GM18519 (cell line): ENCODE data around the gene RASAL1.

Experiments used
- ATAC-seq: cut with Tn5 transposase; IDR thresholded peaks from one replicate; pipeline ENCODE4 v1.9.1; 2021; ENCODE audit warnings: mild to moderate bottlenecking, moderate library complexity; ENCODE audit not compliant: unreplicated experiment, low FRiP score

RASAL1 gene

DNA sequence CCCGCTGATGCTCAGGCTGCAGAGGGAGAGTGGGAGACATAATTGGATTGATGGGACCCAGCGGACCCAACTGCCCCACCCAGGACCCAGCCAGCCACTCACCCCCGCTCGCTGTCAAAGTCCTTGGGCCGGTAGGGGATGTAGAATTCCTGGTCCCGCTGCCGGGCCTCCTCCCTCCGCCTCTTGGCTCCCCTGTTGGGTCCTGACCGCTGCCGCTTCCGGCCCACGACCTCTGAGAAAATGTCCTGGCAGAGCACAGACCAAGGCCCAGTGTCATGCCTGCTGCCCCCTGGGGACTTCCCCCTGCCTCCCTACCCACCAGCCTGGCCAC lies 27.4 kb upstream of the RASAL1 start:
- ATAC-seq, result no peak

DNA sequence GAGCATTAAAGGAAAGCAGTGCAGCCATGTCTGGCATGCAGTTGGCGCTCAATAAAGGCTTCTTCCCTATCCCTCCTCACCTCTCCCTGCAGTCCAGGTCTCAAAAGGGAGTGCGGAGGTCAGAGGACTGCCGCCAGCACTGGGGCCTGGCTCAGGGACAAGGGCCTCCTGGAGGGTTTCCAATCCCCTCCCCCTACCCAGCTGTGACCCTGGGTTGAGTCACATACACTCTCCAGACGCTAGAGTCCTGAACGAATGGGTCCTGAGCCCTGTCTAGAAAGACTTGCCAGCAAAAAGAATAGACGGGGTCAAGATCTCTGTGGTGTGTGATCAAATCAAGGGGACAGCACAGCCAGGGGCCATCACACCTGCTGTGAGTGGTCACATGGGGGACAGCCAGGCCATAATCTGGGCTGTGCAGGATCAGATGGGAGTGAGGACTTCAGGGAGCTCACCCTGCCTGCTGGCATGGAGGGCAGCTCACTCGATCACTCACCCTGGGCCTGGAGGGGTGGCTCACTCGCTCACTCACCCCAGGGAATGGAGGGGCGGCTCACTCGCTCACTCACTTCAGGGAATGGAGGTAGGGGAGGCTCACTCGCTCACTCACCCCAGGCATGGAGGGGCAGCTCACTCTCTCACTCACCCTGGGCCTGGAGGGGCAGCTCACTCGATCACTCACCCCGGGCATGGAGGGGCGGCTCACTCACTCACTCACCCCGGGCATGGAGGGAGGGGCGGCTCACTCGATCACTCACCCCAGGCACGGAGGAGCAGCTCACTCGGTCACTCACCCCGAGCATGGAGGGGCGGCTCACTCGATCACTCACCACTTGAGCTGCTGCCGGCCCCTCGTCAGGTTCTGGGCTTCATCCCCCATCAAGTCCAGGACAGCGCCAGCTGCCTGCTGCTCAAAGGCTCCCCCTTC lies 26.8 kb upstream of the RASAL1 start:
- ATAC-seq, result no peak

DNA sequence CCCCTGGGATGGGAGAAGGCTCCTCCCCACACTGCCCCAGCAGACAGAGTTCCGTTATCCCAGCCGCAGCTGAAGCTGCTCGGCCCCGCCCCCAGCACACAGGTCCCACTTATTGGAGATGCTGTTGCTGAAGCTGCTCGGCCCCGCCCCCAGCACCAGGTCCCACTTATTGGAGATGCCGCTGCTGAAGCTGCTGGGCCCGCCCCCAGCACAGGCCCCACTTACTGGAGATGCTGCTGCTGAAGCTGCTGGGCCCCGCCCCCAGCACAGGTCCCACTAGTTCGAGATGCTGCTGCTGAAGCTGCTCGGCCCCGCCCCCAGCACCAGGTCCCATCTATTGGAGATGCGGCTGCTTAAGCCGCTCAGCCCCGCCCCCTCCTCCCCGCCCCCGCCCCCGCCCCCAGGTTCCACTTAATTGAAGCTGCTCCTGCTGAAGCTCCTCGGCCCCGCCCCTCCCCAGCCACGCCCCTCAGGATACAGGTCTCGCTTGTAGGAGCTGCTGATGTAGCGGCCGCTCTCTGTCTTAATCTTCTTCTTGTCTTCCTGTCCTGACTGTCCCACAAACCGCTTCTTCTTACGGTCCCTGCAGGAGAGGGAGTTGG lies 26.0 kb upstream of the RASAL1 start:
- ATAC-seq, result no peak

DNA sequence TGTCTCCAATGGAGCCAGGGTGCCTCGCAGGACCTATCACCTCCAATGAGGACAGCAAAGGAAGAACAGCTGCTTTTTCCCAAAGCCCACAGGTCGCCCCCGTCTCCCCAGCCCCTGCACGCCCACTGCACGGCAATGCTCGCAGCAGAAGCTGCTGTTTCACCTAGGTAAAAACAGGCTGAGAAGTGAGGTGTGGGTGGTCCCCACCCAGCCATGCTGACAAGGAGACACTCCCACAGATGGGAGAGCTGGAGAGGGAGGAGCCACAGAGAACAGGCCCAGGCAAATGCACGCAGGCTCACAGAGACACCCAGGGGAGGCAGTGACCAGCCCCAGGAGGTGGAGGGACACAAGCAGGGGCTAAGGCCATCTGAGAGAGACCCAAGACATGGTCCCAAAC lies 24.4 kb upstream of the RASAL1 start:
- ATAC-seq, result no peak

DNA sequence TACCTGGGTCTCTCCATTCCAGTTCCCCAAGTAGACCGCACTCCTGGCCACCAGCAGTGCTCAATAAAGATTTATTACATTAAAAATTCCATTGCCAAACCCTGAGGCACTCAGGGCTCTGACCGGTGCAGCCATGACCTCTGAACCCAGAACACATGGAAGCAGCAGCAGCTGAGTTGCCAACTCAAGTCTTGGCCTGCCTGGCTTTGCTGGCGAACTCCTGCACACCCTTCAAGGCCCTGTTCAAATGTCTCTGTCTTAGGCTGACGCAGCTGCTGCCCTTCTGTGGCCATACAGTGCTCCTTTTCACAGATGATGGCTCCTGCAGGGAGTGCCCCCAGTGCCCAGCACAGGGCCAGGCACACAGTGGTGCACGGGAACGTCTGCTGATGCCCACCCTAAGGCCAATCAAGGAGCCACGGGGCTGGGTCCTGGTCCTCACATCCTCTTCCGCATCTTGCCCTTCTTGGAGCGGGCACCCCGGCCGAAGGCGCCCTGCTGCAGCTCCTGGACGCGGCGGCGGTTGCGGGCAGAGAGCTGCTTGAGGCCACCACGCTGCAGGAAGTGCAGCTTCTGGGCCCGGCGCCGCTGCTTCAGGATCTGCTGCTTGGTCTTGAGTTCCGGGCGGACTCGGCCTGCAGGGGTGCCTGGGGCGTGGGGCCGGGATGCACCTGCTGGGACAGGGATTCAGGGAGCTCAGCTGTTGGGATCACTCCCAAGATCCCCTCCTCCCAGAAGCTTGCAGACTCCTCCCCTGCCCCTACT lies 23.1 kb upstream of the RASAL1 start:
- no peak for ATAC-seq

DNA sequence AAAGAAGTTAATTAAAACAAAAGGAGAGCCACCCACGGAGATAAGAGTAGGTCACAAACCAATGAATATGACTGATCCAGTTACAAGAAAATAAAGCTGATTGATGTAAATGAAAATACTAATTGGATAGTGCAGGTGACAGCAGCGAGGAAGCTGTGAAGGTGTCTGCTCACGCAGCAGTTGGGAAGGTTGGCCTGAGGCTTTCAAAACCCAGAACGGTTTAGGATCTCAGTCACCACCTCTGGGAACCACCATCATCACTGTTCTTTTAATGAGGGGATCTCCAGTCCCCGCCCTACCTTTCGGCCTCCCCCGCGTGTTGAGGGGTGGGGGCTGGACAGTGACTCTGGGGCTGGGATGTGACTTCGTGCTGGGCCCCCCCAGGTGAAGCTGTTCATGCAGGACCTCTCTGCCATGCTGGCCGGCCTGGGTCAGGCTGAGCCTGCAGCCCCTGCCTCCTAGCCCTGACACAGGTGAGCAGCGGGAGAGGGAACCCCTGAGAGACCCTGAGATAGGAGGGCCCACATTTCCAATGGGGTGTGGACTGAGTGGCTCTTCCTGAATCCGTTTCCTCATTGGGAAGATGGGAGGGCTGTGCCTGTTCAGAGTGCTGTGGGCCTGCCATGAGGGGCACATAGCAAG lies 21.8 kb upstream of the RASAL1 start:
- ATAC-seq, result no peak

DNA sequence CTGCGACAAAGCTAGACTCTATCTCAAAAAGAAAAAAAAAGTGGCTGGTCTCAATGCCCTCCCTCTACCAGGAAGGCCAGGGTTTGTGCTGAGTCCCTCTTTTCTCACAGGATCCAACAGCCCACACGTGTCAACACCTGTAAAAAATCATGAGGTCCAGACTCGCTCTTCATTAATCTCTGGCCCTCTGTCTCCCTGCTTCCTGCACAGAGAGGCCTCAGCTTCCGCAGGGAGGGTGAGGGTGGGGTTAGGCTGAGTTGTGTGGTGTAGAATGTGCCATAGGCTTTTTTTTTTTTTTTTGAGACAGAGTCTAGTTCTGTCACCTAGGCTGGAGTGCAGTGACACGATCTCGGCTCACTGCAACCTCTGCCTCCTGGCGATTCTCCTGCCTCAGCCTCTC lies 20.1 kb upstream of the RASAL1 start:
- ATAC-seq, result no peak

DNA sequence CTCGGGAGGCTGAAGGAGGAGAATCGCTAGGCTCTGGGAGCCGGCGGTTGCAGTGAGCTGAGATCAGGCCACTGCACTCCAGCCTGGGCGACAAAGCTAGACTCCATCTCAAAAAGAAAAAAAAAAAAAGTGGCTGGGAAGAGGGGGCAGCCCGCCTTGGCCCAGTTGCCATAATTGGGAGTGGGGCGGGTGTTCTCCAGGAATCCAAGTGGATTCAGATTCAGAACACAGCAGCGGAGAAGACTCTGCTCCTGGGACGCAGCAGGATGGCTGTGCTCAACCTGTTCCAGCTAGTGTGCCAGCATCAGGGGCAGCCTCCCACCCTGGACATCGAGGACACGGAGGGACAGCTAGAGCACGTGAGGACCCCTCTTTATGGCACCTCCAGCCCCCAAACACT lies 19.5 kb upstream of the RASAL1 start:
- no peak for ATAC-seq

DNA sequence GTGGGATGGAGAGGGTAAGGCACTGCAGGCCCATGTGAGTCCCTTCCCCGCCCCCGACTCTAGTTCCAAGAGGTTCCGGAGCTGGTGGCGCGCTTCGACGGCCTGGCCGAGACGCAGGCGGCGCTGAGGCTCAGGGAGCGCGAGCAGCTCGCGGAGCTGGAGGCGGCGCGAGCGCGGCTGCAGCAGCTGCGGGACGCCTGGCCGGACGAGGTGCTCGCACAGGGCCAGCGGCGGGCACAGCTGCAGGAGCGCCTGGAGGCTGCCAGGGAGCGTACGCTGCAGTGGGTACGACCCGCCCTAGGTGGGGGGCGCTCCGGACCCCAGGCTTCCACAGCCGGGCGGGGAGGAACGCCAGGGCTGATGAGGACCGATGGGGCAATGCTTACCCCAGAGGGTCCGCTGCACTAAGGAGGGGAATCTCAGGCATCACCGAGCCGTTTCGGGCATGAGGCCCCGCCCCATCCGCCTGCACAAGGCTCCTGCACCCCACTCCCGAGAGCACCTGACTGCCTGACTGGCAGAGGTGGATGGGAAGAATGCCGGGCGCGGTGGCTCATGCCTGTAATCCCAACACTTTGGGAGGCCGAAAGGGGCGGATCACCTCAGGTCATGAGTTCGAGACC lies 18.9 kb upstream of the RASAL1 start:
- no peak for ATAC-seq

DNA sequence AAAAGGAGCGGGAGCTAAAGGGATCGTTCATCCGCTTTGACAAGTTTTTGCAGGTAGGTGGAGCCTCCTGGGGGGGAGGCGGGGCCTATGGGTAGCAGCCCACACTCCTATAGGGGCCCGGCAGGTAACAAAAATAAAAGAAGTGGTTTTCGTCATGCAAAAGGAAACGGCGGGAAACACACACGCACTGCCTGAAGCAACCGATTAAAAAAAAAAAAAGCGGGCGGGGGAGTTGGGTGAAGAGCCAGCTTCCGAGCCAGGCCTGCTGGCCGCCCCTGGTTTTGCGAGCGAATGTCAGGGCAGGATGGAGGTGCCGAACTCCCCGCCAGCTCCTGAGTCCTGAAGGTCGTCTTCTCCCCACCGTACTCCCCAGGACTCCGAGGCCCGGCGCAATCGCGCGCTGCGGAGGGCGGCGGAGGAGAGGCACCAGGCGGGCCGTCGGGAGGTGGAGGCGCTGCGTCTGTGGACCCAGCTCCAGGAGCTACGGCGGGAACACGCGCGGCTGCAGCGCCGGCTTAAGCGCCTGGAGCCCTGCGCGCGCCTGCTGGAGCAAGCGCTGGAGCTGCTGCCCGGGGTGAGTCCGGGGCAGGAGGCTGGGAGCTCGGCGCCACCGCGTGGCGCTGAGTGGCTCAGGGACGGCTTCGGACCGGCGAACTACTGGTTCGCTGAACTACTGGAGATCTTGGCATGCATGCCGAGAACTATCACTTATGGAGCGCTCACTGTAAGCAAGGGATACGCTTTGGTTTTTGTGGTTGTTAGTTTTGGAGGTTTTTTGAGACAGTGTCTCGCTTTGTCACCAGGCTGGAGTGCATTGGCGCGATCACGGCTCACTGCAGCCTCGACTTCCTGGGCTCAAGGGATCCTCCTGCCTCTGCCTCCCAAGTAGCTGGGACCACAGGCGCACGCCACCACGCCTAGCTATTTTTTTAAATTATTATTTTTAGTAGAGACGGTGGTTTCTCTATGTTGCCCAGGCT lies 17.6 kb upstream of the RASAL1 start:
- no peak for ATAC-seq

DNA sequence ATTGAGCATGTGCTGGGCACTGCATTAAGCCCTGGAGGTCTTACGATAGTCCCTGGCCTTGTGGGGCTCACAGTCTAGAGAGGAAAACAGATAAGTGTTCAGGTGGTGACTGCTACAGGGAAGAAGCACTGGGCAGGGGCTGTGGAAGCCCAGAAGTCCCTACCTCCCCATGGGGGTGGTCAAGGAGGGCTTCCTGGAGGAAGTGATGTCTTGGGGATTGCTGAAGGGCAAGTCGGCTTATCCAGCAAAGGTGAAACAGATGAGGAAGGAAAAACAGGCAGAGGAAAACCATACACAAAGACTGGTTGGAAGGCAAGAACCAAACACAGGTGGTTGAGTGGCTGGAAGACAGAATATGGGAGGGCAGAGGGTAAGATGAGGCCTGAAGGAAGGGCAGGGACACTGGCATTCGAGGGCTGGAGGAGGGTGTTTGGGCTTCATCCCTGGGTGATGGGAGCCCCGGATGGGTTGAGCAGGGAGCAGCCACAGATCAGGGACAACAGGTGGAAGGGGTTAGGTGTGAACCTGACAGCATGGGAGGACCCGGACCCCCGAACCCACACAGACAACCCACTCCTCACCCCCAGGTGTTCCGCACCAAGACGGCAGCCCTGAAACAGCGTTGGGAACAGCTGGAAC lies 16.8 kb upstream of the RASAL1 start:
- no peak for ATAC-seq

DNA sequence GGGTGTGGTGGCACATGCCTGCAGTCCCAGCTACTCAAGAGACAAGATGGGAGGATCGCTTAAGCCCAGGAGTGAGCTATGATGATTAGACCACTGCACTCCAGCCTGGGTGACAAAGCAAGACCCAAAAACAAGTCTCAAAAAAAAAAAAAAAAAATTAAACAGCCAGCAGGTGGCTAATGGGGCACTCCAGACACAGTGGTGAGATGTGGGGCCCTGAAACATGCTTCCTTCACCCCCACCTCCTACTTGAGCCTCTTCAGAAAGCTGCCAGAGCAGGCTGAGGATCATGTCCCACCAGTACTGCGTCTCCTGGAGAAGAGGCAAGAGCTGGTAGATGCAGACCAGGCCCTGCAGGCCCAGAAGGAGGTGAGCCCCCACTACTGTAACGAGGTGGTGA lies 16.1 kb upstream of the RASAL1 start:
- ATAC-seq, result no peak

DNA sequence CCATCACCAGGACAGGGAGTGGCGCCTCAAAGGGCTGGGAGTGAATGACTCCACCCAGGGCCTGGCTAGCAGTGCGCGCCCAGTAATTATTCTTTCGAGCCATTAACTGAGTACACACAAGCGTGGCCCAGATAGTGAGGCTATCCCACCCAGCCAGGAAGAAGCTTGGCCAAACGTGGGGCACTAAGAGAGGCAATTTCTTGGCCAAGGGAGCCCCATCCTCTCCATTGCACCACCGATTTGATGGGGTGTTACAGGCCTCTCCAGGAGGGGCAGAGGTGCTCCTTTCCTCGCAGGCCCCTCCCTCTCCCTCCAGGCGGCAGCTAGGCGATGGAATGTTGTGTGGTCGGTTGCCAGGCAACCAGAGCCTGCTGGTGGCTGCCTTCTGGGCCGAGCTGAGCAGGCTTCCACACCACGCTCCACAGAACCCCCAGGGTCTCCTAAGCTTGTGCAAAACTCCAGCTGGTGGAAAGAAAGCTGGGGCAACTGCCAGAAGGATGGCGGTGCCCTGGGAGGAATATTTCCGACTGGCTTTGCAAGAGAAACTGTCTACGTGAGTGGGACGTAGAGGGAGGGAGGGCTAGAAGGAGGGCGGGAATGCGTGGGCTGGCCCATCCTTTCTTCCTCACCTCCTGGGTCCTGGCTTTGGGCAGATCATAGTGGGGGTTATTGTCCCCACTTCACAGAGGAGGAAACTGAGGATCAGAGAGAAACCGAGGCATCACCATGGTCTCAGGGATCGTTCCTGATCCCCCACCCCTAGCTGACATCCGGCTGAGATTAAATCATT lies 14.0 kb upstream of the RASAL1 start, which contains the start of gene CFAP73:
Gene CFAP73 (plus strand): TSS at position 364 of the 790 bp plus-strand sequence. CDS start 134 bp downstream, at position 498.
- ATAC-seq, result no peak

DNA sequence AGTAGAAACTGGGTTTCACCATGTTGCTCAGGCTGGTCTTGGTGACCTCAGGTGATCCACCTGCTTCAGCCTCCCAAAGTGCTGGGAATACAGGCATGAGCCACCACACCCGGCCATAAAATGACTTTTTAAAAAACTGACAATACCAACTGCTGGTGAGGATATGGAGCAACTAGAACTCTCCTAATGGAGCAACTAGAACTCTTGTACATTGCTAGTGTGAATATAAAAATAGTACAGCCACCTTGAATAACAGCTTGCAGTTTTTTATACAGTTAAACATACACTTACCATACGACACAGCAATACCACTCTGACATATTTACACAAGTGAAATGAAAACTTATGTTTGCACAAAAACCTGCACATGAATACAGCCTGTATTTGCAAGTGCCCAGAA lies 11.4 kb upstream of the RASAL1 start:
- ATAC-seq, result no peak

DNA sequence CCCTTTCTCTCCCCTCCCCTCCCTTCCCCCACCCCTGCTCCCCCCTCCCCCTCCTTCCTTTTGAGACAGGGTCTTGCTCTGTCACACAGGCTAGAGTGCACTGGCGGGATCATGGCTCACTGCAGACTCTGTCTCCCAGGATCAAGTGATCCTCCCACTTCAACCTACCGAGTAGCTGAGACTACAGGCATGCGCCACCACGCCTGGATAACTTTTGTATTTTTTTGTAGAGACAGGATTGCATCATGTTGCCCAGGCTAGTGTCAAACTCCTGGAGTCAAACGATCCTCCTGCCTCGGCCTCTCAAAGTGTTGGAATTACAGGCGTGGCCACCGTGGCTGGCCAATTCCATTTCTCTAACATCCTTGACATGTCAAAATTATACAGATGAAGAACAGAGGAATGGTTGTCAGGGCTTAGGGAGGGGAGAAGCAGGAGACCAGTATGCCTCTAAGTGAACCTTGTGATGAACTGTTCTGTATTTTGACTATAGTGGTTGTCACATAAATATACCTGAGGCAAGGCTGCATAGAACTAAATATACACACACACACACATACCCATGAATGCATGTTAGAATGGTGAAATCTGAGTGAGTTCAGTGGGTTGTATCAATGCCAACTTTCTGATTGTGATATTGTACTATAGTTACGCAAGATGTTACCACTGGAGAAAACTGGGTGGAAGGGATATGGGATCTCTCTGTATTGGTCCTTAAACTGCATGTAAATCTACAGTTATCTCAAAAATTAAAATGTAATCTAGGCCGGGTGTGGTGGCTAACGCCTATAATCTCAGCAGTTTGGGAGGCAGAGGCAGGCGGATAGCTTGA lies 10.4 kb upstream of the RASAL1 start:
- ATAC-seq, result no peak

DNA sequence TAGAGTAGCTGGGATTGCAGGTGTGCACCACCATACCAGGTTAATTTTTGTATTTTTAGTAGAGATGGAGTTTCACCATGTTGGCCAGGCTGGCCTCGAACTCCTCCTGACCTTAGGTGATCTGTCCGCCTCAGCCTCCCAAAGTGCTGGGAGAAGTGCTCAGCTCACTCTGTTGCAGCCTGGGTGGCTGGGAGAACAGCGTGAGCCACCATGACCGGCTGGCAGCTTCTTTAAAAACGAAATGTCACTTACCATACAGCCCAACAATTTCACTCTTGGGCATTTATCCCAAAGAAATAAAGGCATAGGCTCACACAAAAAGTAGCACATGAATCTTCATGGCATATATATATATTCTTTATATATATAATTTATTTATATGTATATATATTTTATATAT lies 9.2 kb upstream of the RASAL1 start:
- no peak for ATAC-seq

DNA sequence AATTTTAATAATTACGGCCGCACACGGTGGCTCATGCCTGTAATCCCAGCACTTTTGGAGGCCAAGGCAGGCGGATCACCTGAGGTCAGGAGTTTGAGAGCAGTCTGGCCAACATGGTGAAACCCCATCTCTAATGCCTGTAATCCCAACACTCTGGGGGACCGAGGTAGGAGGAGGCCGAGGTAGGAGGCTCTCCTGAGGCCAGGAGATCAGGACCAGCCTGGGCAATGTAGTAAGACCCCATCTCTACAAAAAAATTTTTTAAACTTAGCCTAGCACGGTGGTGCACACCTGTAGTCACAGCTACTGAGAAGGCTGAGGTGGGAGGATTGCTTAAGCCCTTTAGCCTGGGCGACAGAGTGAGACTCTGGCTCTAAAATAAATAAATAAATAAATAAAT lies 8.4 kb upstream of the RASAL1 start:
- no peak for ATAC-seq
